Stimulated activated CD4-positive, alpha-beta T cell treated with anti-CD3 and anti-CD28 coated beads, Interleukin-15, amount 100 ng/mL, for 1 hour (primary cell): ENCODE results near the gene ASIC2.
"Not testable (repeated sequence)": the region's sequence is repeated elsewhere in the genome, so short reads cannot be mapped to it uniquely, and the experiment has no call there.

Experiments used
- DNase-seq, 2 donors: peaks; one replicate each; pipeline ENCODE4 v3.0.0-alpha.2; 2020; ENCODE audit warnings: low read depth in 1 of 2, low spot score in 1 of 2

ASIC2 gene

DNA sequence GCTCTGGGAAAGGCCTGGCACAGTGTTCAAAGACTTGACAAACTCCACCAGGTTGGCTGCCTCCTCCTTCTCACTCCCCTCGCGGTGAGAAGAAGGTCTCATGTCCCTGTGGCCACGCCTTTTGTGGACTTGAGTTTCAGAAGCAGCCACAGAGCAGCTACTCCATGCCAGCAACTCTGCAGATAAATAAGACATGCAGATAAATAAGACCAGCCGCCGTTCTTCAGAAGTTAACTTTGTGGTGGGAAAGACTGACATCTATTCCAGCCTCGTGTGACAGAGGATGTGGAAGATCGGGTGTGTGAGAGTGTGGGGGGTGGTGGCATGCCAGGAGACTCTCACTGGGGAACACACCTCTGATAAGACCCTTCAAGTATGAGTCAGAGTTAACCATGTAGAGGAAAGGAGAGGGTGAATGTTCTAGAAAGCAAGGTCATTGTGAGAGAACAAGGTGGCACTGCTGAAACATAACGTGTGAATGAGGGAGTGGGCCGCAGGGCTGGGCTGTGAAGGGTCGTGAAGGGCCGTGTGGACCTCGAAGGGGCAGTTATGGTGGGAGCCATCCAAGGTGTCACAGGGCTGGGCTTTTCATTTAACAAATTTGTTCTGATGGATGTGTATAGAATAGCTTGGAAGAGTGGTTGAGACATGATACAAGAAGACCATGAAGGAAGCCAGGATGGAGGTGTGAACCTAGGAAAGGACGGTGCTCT lies 300.6 kb downstream of the ASIC2 start:
- DNase-seq, result no peak

DNA sequence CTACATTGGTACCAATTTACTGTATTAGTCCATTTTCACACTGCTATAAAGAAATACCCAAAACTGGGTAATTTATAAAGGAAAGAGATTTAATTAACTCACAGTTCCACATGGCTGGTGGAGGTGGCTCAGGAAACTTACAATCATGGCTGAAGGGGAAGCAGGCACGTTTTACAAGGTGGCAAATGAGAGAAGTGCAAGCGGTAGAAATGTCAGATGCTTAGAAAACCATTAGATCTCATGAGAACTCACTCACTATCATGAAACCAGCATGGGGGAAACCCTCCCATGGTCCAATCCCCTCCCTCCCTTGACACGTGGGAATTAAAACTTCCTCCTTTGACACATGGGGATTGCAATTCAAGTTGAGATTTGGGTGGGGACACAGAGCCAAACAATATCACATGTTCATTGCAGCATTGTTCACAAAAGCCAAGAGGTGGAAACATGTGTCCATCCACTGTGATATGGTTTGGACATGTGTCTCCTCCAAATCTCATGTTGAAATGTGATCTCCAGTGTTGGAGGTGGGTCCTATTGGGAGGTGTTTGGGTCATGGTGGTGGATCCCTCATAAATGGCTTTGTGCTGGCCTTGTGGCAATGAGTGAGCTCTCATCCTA lies 304.5 kb downstream of the ASIC2 start:
- no peak for DNase-seq

- not testable (repeated sequence) for DNase-seq
These were observed 305.2 kb downstream of the ASIC2 start for GRCh38 chr17:32987868-32988267.

DNA sequence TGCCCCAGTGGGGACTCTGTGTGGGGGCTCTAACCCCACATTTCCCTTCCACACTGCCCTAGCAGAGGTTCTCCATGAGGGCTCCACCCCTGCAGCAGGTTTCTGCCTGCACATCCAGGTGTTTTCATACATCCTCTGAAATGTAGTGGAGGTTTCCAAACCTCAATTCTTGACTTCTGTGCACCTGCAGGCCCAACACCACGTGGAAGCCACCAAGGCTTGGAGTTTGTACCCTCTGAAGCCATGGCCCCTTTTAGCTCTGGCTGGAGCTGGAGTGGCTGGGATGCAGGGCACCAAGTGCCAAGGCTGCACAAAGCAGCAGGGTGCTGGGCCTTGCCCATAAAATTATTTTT lies 305.7 kb downstream of the ASIC2 start:
- not testable (repeated sequence) for DNase-seq

DNA sequence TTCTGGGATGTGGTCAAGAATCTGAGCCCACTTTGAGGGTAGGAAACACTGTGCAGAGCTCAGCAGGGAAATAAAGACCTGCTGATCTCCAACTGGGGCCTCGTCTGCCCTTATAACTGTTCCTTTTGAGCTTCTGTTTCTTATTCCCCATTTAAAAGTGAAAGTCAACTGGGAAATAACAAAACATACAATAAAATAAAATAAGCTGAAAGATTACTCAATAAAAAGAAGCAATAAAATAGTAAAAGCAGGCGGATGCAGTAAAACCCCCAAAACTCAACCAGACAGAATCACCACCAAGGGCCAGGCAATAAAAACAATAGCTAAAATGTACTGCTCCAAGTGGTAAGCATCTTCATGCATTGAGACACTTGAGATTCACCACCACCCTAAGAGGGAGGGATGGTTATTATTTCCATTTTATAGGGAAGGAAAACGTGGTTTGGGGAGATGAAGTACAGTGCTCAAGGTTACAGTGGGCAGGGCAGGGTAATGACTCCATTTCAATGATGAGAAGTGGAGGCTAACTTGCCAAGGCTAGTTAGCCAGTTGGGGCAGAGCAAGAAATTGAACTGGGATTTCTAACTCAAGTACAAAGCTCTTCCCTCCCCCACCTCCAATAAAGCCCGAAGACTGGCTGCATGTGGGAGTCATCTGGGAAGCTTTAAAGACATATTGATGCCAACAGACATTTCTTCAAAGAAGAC lies 307.9 kb downstream of the ASIC2 start:
- DNase-seq, result no peak

DNA sequence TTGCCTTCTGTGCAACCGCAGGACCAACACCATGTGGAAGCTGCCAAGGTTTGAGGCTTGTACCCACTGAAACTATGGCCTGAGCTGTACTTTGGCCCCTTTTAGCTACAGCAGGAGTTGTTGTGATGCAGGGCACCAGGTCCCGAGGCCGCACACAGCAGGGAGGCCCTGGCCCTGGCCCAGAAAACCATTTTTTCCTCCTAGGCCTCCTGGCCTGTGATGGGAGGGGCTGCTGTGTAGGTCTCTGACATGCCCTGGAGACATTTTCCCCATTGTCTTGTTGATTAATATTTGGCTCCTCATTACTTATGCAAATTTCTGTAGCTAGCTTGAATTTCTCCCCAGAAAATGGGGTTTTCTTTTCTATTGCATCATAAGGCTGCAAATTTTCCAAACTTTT lies 311.5 kb downstream of the ASIC2 start:
- not testable (repeated sequence) for DNase-seq

- DNase-seq, result no peak
These were observed 312.9 kb downstream of the ASIC2 start for GRCh38 chr17:32980230-32980629.

GRCh38 chr17:32976605-32977004 lies 316.5 kb downstream of the ASIC2 start:
- no peak for DNase-seq

- no peak for DNase-seq
These were observed 317.0 kb downstream of the ASIC2 start for GRCh38 chr17:32976131-32976530.

- DNase-seq, result no peak
These were observed 321.9 kb downstream of the ASIC2 start for GRCh38 chr17:32971171-32971570.

GRCh38 chr17:32970281-32970680 lies 322.8 kb downstream of the ASIC2 start:
- DNase-seq, result no peak

DNA sequence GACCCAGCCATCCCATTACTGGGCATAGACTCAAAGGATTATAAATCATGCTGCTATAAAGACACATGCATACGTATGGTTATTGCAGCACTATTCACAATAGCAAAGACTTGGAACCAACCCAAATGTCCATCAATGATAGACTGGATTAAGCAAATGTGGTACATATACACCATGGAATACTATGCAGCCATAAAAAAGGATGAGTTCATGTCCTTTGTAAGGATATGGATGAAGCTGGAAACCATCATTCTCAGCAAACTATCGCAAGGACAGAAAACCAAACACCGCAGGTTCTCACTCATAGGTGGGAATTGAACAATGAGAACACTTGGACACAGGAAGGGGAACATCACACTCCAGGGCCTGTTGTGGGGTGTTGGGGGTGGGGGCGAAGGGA lies 323.9 kb downstream of the ASIC2 start:
- DNase-seq, result not testable (repeated sequence)

- DNase-seq, result no peak
These were observed 328.6 kb downstream of the ASIC2 start for GRCh38 chr17:32964541-32964940.
